IMR-90 (cell line): ENCODE data around the gene TTC28. TPM values are rescaled to one million over a fixed set of nuclear protein-coding genes. Genes with fewer than 3 reads are reported as not detected.

Source experiments
- BHLHE40 ChIP-seq: fragments of 150-350 bp; IDR thresholded peaks from 2 replicates; pipeline ENCODE4 v1.6.1; 2016; ENCODE audit warnings: mild to moderate bottlenecking, low read depth, low read length
- CEBPB ChIP-seq: IDR thresholded peaks from 2 replicates; pipeline ENCODE4 v1.6.1; 2012; ENCODE audit warnings: low read depth, low read length, improper control_type of control experiment
- FOS ChIP-seq: fragments of 150-350 bp; IDR thresholded peaks from 2 replicates; pipeline ENCODE4 v1.6.1; 2016; ENCODE audit warnings: low read depth, low read length
- MAFK ChIP-seq: IDR thresholded peaks from 2 replicates; pipeline ENCODE4 v1.6.1; 2012; ENCODE audit warnings: low read depth, low read length, improper control_type of control experiment
- MXI1 ChIP-seq: IDR thresholded peaks from 2 replicates; pipeline ENCODE4 v1.6.1; 2012; ENCODE audit warnings: low read depth, mild to moderate bottlenecking, low read length, moderate library complexity, borderline replicate concordance
- NFE2L2 ChIP-seq: fragments of 150-350 bp; IDR thresholded peaks from 2 replicates; pipeline ENCODE4 v1.6.1; 2016; ENCODE audit warnings: low read depth, mild to moderate bottlenecking, low read length
- POLR2A ChIP-seq: IDR thresholded peaks from 2 replicates; pipeline ENCODE4 v1.6.1; 2012; ENCODE audit warnings: mild to moderate bottlenecking, low read depth, low read length
- polyA plus RNA-seq, 3 experiments: library from polyadenylated mRNA; depleted of rRNA; stranded (reverse); fragments of >200 nt; gene quantifications; 2 replicates each; pipeline ENCODE4 v1.2.3, GENCODE V29; 2012; ENCODE audit warnings: low replicate concordance in 1 of 3
- total RNA-seq: library from RNA; depleted of rRNA; stranded (reverse); fragments of >200 nt; gene quantifications from 2 replicates; pipeline ENCODE4 v1.2.3, GENCODE V29; 2012

Gene TTC28
- total and polyA plus RNA-seq, 2 of the 4 experiments (the other 2 are of a cell fraction): 5.6 to 13.3 TPM

DNA sequence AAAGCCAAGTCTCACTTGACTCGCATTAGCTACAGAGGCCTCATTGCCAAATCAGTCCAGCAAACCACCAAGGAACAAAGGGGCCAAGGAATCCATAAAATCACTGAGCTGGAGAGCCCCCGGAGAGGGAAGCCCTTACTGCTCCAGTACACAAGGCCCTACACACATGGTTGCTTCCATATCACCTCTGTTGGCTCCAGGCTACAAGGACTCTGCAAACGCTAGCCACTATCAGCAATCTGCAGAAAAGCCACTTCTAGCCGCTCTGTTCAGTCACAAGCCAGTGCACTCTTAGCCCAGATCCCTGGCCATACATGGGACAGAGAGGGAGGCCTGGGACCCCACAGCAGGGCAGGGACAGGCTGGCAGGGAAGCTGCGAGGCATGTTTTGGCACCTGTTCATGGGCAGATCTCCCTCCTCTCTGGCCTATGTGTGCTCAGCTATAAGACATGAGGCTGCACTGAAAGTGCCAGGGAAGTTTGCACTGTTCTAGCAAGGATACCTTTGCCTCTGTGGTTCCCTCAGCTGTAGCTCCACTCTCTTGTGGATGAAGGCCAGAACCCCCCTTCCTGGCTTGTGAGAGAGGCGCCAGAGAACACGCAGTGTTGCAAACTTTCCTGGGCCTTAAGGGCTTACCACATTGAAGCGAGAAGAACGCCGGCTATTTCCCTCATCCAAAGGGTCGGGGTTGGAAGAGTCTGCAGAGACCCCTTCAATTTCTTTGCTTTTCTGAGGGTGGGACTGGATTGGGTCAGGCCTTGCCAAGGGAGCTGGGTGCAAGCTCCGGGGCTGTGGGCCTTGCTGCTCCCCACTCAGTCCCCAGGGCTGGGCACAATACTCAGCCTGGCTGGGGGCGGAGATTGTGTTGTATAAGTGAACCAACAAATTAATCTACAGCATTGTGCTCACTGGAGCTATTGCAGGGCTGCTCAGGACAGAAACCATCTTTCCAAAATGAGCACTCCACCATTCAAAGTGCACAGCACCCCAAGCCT lies 651.9 kb downstream of the TTC28 start (continued):
- TF ChIP-seq POLR2A: no peak
- TF ChIP-seq CEBPB: no peak
- no peak for TF ChIP-seq FOS
- TF ChIP-seq MXI1: no peak
- no peak for TF ChIP-seq BHLHE40
- TF ChIP-seq MAFK: no peak
- TF ChIP-seq NFE2L2: no peak
